ENCODE measurements around the gene HSPG2.

DNA sequence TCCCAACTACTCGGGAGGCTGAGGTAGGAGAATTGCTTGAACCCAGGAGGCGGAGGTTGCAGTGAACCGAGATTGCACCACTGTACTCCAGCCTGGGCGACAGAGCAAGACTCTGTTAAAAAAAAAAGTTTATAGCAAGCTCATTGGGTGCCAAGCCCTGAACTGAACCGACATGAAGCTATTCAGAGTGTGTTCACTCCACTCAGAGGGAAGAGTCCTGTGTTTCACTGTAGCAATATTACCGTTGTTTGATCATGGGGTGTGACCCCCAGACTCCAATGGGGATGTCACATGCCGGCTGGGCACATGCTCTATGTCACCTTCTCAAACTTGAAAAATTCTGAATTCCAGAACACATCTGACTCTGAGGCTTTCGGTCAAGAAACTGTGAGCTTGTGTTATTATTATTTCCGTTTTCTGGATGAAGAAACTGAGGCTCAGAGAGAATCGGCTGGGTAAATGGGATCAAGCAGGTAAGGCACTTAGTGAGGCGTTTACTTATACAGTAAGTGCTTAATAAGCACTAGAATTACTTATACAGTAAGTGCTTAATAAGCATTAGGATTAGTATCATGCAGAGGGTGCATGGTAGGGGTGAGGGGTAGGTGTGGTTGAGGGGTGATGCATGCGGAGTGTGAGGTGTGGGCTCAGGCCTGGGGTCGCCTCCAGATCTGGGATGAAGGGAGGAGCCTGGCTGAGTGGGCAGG, 36.2 kb downstream of the HSPG2 start:
- TF ChIP-seq, protein P1, sequence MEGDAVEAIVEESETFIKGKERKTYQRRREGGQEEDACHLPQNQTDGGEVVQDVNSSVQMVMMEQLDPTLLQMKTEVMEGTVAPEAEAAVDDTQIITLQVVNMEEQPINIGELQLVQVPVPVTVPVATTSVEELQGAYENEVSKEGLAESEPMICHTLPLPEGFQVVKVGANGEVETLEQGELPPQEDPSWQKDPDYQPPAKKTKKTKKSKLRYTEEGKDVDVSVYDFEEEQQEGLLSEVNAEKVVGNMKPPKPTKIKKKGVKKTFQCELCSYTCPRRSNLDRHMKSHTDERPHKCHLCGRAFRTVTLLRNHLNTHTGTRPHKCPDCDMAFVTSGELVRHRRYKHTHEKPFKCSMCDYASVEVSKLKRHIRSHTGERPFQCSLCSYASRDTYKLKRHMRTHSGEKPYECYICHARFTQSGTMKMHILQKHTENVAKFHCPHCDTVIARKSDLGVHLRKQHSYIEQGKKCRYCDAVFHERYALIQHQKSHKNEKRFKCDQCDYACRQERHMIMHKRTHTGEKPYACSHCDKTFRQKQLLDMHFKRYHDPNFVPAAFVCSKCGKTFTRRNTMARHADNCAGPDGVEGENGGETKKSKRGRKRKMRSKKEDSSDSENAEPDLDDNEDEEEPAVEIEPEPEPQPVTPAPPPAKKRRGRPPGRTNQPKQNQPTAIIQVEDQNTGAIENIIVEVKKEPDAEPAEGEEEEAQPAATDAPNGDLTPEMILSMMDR (IDR thresholded peaks at IDR 0.05): no peak
- TF ChIP-seq POLR2A (IDR thresholded peaks at IDR 0.05): no peak
